Measurements from ENCODE around the gene RNPS1. TPM values are rescaled to one million over a fixed set of nuclear protein-coding genes. Genes with fewer than 3 reads are reported as not detected.

RNPS1 gene
- total and polyA plus RNA-seq, 9 of the 15 experiments (the other 6 are each of a cell fraction or from before 2014, with no cell fraction given), result 44.9 to 338 (median 202) TPM

DNA sequence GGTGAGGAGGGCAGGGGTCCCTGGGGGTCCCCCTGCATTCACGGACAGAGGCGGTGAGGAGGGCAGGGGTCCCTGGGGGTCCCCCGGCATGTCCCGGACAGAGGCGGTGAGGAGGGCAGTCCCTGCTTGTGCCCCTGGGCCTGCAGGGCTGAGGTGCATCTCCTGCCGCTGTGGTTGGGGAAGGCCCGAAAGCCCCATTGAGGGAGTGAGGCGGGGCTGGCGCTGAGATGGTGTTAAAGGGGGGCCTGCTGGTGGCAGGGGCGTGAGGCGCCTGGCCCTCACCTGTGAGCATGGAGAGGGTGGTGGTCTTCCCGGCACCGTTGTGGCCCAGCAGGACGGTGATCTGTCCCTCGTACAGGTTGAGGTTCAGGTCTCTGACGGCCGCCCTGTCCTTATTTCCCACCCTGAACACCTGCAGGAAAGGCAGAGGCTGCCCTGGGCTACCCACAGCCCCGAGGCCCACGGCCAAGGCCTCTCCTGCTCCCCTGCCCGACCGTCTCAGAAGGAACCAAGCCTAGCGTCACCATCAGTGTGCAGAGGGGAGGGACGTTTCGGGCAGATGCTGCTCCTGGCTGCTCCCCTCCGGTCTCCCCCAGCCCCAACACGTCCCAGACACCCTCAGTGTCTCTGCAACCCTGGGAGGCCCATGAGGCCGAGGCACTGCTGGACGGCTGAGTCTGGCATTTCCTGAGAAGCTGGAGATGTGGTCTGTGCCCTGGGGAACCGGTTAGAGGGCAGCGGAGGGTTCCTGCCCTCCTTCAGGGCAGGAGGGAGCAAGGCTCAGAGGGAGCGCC is 31.4 kb upstream of the RNPS1 start:
- in situ Hi-C loops (cut with MboI) (no loop called here), intact Hi-C loops (cut with micrococcal nuclease) (no loop called here)
- Histone ChIP-seq H3K9me1 (ENCODE audit: control insufficient read depth, insufficient read depth, low read length) (no peaks in the 10 kb centered on the region), H3K4me2 (ENCODE audit: insufficient read depth, low read length) (no peak overlapping the region), H3K79me2 (ENCODE audit: control insufficient read depth, insufficient read depth, low read length) (no peaks in the 10 kb centered on the region), H2AFZ (ENCODE audit: low read depth, low read length) (no peak overlapping the region), H3K4me3 (no peak overlapping the region), H3K36me3 (ENCODE audit: control insufficient read depth, insufficient read depth, low read length) (peaks cover 35% of the 10 kb centered on the region; the same call in 2 of the 3 replicates), H4K20me1 (replicated peaks; ENCODE audit: control insufficient read depth, insufficient read depth, low read length) (no peaks in the 10 kb centered on the region; the same call in 1 of the 2 replicates), H3K27ac (ENCODE audit: extremely low read depth, low read depth, low read length) (no peak overlapping the region), H3K27me3 (ENCODE audit: control insufficient read depth in 2 of 2, insufficient read depth in 2 of 2, low read length in 2 of 2) (no peaks in the 10 kb centered on the region), H3K4me1 (replicated peaks in 1 of 2; ENCODE audit: control insufficient read depth in 2 of 2, insufficient read depth in 2 of 2, low read length in 2 of 2) (peaks cover 6 to 24% of the 10 kb centered on the region in 2 experiments; a peak in 4 of 5 replicates), H3K9ac (ENCODE audit: insufficient read depth in 1 of 2, low read depth in 2 of 2, low read length in 2 of 2) (peak overlapping the region in 1 of 2 experiments; percentile 11; a peak in 1 of 4 replicates), H3K9me3 (replicated peaks; ENCODE audit: control insufficient read depth, insufficient read depth, low read depth, low read length) (no peaks in the 10 kb centered on the region)
- WGBS (ENCODE audit: insufficient coverage, low coverage, missing lambda C conversion rate), result 87% methylated on average over 24 of the region's 31 CpGs
- FAIRE-seq (no peak), ATAC-seq (no peak), DNase-seq (ENCODE audit: extremely low read depth in 1 of 4, low spot score in 3 of 4) (no peak)
- ChIA-PET CTCF (ENCODE audit: low intra/inter-chr PET ratio) (no interaction called here), POLR2A (interaction anchor here (0.8 kb wide), 1 partner anchor 52 kb away, joined by 3 read pairs; no protein-coding TSS in a partner anchor)
- BruUV-seq (replicated peaks), result no TSS peak
- peak; percentile 27; the same call in 1 of the 2 replicates for TF ChIP-seq POLR2G (IDR thresholded peaks at IDR 0.05; ENCODE audit: low read depth, low read length)
- TF ChIP-seq, protein P1, sequence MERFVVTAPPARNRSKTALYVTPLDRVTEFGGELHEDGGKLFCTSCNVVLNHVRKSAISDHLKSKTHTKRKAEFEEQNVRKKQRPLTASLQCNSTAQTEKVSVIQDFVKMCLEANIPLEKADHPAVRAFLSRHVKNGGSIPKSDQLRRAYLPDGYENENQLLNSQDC (CRISPR knock-in tag; IDR thresholded peaks at IDR 0.05), result no peak
- TF ChIP-seq POLR2A (conservative IDR thresholded peaks at IDR 0.05), result no peak

DNA sequence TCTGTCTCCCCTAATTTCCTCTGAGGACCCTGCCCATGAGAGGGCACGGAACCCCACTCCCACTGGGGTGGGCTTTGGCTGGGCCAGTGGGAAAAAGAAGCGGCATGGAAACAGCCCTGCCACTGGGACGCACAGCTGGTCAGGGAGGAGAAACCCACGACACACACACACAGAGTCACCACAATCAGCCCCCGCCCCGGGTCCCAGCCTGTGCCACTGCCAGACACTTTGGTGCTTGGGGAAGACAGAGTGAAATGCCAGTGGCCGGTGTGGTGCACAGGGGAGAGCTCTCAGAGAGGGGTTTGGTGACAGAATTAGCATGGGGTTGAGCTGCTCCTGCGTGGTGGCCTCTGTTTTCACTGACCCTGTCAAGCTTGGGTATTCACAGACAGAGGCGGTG is 30.7 kb upstream of the RNPS1 start:
- WGBS (ENCODE audit: insufficient coverage, low coverage, missing lambda C conversion rate), result 94% methylated on average over 8 of the region's 9 CpGs
- ChIA-PET POLR2A (interaction anchor here (0.7 to 0.8 kb wide), 2 partner anchors 23 to 53 kb away, joined by 3 read pairs; no protein-coding TSS in a partner anchor), CTCF (ENCODE audit: low intra/inter-chr PET ratio) (no interaction called here)
- H3K36me3 ChIP-seq (ENCODE audit: control insufficient read depth, insufficient read depth, low read length), result peaks cover 37% of the 10 kb centered on the region; the same call in 2 of the 3 replicates
- BruUV-seq (replicated peaks), result no TSS peak
- TF ChIP-seq, protein P2, sequence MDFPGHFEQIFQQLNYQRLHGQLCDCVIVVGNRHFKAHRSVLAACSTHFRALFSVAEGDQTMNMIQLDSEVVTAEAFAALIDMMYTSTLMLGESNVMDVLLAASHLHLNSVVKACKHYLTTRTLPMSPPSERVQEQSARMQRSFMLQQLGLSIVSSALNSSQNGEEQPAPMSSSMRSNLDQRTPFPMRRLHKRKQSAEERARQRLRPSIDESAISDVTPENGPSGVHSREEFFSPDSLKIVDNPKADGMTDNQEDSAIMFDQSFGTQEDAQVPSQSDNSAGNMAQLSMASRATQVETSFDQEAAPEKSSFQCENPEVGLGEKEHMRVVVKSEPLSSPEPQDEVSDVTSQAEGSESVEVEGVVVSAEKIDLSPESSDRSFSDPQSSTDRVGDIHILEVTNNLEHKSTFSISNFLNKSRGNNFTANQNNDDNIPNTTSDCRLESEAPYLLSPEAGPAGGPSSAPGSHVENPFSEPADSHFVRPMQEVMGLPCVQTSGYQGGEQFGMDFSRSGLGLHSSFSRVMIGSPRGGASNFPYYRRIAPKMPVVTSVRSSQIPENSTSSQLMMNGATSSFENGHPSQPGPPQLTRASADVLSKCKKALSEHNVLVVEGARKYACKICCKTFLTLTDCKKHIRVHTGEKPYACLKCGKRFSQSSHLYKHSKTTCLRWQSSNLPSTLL (IDR thresholded peaks at IDR 0.05), result no peak
- TF ChIP-seq POLR2G (IDR thresholded peaks at IDR 0.05; ENCODE audit: low read depth, low read length), result peak; percentile 30
- H3K4me2 ChIP-seq (ENCODE audit: insufficient read depth, low read length), result no peak overlapping the region
- H3K9ac ChIP-seq (ENCODE audit: insufficient read depth in 1 of 2, low read depth in 2 of 2, low read length in 2 of 2), result no peak overlapping the region
- H3K79me2 ChIP-seq (ENCODE audit: control insufficient read depth, insufficient read depth, low read length), result no peaks in the 10 kb centered on the region
- in situ Hi-C loops (cut with MboI) (no loop called here), intact Hi-C loops (cut with micrococcal nuclease) (no loop called here)
- no peak overlapping the region for H3K4me3 ChIP-seq
- ATAC-seq, result no peak
- FAIRE-seq, result no peak
- peaks cover 6 to 24% of the 10 kb centered on the region in 2 experiments; a peak in 4 of 5 replicates for H3K4me1 ChIP-seq (replicated peaks in 1 of 2; ENCODE audit: control insufficient read depth in 2 of 2, insufficient read depth in 2 of 2, low read length in 2 of 2)
- no peaks in the 10 kb centered on the region; the same call in 1 of the 2 replicates for H4K20me1 ChIP-seq (replicated peaks; ENCODE audit: control insufficient read depth, insufficient read depth, low read length)
- no peaks in the 10 kb centered on the region for H3K9me1 ChIP-seq (ENCODE audit: control insufficient read depth, insufficient read depth, low read length)
- no peak overlapping the region for H3K27ac ChIP-seq (ENCODE audit: extremely low read depth, low read depth, low read length)
- no peaks in the 10 kb centered on the region for H3K27me3 ChIP-seq (ENCODE audit: control insufficient read depth in 2 of 2, insufficient read depth in 2 of 2, low read length in 2 of 2)
- no peak overlapping the region for H2AFZ ChIP-seq (ENCODE audit: low read depth, low read length)
- no peak for DNase-seq (ENCODE audit: extremely low read depth in 1 of 4, low spot score in 3 of 4)
- no peaks in the 10 kb centered on the region for H3K9me3 ChIP-seq (replicated peaks; ENCODE audit: control insufficient read depth, insufficient read depth, low read depth, low read length)

All from K562 (cell line).